GM18526 (cell line): ENCODE data around the gene FAM25A.
A peak's percentile ranks its signal among the peaks of the same experiment; 100 is the strongest.
"Not testable (repeated sequence)": the region's sequence is repeated elsewhere in the genome, so short reads cannot be mapped to it uniquely, and the experiment has no call there.

ENCODE experiments used
- POLR2A ChIP-seq: IDR thresholded peaks from 3 replicates; pipeline ENCODE4 v1.6.1; 2011; ENCODE audit not compliant: insufficient read length; ENCODE audit errors: extremely low read depth

FAM25A gene

DNA sequence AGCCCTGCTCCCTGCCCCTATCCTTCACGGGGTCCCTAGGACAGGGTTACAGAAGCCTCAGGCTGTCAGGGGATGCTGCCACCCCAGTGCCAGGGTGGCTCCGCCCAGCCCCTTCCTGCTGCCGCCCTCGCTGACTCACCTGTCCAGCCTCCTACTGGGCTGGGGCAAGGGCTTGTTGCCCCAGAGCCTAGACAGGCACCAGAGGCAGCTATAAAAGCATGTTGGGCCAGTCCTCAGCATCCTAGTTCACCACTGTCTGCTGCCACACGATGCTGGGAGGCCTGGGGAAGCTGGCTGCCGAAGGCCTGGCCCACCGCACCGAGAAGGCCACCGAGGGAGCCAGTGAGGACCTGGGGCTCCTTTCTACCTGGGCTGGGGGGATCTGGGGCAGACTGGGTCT is at the start of gene FAM25A:
Gene FAM25A, plus strand, starts transcription at position 239 of the 400 bp plus-strand sequence. Its CDS starts 31 bp downstream, at position 270.
- TF ChIP-seq POLR2A: not testable (repeated sequence)

DNA sequence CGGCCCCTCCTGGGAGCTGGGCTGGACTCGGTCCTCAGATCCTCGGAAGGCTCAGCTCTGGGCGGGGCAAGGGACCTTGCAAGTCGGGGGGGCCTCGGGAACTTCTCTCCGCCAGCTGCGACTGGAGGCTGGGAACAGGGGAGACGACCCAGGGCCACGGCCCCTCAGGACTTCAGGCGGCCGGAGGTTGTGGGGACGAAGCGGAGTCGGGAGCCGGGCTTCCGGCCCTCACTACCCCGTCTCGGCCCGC is 49.2 kb upstream of the FAM25A start:
- TF ChIP-seq POLR2A: peak; percentile 75

DNA sequence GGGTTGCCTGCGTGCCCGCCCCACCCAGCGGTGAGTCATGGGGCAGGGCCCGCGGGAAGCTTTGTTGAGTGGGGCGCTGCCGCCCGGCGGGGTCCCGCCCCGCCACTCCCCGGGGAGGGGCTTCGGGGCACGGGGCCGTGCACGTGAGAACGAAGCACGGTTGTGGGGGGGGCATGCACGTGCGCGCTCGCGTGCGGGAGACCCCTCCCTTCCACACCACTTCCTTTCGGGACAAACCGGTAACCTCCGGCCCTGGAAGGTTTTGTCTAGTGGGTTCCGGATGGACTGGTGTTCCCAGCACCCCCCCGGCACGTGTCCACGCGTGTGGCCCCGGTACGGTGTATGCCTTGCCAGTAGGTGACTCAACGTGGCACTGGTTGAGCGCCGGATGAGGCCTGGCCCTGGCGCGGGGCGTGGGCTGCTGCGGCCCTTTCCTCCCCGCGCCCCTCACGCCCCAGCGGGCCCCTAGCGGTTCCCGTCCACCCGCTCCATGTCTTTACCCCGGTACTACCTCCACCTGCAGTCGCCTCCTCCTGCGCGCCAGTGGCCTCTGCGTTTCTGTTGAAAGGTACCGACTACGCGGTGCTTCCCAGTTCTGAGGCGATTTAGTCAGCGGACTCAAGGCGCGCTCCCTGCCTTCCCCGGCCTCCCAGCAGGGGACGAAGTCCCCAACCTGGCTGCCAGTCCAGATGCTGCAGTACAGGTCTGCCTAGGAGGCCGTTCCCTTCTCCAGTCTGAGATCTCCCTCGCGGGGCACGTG is 48.7 kb upstream of the FAM25A start:
- no peak for TF ChIP-seq POLR2A

DNA sequence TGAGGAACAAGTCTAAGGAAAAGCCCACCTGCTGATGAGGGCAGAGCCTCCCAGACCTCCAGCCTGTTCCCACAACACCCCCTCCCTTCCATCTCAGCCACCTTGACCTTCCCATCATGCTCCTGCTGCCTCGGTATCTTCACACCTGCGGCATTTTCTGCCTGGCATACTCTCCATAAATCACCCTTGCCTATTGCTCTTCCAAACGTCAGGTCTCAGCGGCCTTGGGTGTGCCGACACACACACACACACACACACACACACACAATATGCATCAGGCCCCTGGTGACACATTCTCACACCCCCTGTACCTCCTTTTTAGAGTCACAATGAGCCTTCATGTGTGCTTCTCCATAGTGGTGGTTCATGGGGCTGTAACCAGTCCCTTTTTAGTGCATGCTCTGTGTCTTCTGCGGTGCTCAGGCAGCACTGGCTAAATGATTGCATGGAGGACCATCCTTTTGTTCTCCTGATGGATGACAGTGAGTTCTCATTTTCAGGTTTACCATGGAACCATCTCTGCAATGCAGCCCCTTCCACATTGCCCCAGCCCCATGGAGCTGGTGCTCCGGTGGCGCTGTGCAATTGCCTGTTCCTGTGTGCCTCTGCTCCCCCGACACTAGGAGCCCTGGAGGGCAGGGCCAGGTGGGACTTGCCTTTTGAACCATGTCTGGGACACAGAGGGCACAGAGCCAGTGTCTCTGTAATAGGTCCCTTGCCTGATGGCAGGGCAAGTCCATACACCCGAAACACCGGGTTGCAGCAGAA is 47.3 kb upstream of the FAM25A start:
- no peak for TF ChIP-seq POLR2A

DNA sequence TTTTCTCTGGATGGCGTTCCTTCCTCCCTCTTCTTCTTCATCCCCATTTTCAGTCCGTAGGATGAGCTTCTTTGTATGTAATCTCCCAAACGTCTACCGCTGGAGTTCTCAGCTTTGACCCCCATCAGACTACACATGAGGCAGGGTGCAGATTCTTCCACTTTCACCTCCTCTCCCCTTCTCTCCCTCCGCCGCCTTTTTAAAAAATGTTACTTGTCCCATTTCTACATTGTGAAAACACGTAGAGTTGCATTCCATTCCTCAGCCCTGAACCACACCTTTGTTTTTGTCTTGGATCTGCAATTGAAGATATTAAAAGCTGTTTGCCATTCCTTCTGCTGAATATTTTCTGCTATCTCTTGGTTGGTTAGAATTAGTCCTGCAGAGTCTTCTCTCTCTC is 45.6 kb upstream of the FAM25A start:
- no peak for TF ChIP-seq POLR2A

DNA sequence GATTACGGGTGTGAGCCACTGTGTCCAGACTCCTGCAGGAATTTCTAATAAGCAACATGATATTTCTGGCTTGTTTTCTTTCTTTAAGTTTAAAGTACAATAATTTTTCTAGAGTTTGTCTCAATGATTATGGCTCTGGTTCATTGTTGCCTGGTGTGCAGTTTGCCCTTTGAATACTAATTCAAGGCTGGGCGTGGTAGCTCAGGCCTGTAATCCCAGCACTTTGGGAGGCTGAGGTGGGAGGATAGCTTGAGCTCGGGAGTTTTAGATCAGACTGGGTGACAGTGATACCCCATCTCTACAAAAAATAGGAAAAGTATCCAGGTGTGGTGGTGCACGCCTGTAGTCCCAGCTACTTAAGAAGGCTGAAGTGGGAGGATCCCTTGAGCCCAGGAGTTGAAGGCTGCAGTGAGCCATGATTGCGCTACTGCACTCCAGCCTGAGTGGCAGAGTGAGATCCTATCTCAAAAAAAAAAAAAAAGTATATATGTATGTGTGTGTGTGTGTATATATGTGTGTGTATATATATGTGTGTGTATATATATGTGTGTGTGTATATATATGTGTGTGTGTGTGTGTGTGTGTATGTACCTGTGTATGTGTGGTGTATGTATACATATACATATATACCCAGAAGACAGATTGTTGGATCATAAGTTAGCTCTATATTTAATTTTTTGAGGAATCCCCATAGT is 43.6 kb upstream of the FAM25A start:
- TF ChIP-seq POLR2A: no peak

DNA sequence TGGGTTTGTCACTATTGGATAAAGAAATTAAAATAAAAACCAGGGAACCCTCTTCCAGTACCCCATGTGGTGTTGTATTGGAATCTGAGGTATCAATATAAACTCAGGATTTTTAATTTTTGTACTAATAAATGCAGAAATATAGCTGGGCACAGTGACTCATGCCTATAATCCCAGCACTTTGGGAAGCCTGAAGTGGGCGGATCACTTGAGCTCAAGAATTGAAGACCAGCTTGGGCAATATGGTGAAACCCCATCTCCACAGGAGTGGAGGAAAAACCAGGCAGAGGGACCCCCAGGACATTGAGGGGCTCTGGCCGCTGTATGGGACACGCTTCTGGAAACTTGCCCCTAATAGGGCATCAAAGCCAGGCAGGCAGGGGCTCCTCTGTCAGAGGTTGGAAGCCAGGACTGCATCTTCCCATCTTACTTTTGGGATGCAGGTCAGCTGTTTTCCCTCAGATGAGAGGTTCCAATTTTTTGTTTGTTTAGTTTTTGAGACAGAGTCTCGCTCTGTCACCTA is 40.7 kb upstream of the FAM25A start:
- no peak for TF ChIP-seq POLR2A

DNA sequence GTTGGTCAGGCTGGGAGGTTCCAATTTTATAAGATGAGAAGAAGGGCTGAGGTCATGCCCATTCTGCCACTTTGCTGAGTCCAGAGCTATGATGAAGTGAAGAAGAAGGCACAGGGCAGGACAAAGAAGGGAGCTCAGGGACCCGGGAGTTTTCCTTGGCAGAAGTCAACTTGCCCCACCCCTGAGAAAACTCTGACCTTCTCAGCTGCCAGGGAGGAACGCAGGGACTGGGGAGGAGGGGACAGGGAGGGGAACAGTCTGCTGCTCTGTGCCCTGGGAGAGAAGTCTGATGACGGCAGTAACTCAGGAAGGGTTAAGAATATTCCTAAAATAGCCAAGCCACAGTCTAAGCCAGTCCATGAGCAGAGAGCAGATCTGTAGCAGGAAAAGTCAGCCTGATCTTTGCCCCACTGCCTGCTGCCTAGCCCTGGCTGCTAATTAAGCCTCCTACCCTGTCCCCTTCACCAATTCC is 40.1 kb upstream of the FAM25A start:
- no peak for TF ChIP-seq POLR2A

DNA sequence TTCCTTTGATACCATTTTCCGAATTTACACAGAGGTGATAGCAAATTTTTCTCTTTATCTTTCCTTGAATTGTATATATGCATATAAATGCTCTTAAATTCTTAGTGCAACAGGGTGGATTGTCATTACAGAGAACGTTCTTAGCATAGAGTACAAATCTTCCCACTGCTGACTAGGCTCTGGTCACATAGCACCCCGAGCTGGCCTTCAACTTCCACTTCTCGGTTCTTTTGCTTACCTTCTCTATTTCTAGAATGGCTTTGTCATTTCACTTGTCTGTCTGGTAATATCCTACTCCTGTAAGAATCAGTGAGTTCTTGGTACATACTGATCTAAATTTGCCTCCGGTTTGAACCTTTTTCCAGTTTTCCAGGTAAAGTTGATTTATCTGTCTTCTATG is 38.4 kb upstream of the FAM25A start:
- TF ChIP-seq POLR2A: no peak

DNA sequence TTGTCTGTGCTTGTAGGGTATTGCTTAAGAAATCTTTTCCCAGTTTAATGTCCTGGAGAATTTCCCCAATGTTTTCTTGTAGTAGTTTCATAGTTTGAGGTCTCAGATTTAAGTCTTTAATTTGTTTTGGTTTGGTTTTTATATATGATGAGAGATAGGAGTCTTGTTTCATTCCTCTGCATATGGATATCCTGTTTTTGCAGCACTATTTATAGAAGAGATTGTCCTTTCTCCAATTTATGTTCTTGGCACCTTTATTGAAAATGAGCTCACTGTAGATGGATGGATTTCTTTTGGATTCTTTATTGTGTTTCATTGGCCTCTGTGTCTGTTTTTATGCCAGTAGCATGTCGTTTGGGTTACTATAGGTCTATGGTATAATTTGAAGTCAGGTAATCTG is 31.6 kb upstream of the FAM25A start:
- TF ChIP-seq POLR2A: no peak

DNA sequence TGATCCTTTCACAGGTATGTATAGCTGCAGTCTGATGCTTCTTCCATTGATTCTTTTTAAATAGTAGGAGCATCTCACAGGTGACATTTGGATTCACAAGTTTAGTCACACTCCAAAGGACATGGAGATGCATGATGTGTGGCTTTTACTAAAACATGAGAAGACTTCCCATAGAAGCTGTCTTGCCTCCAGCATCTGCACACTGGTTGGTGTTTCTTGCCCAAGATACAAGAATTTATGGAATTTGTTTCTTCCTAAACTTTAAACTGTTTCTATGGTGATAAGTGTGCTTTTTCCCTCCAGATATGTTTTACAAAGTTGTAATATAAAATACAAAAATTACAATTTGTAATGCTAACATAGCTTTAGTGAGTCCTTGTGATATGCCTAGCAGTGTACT is 27.6 kb upstream of the FAM25A start:
- TF ChIP-seq POLR2A: no peak

DNA sequence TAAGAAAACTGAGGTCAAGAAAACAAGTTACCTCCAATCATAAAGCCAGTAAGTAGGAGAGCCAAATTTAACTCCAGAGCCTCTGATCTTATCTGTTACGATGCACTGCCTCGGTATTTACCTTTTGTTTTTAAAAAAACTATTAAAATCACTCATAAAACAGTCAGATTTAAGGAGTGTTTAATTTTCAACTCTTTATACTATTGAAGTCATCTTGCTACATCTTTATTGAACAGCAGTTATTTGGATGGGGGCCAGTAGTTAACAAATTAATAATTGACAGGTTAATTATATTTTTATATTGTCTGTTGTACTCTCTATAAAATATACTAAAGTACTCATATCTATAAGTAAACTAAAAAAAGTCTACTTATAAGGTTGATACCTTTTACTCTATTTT is 27.2 kb upstream of the FAM25A start:
- TF ChIP-seq POLR2A: no peak

DNA sequence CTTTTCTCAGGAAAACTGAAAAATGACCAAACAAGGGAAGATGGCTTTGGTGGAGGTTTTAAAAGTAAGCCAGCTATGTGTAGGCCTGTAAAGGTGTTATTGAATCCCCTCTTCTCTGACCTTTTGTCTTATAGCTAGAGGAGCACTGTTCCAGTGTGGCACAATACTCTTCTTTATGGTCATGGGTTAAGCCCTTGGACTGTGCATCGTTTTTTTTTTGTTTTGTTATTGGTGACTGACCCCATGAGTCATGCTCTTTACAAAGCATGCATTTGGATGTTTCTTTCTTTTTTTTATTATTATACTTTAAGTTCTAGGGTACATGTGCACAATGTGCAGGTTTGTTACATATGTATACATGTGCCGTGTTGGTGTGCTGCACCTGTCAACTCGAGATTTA is 19.6 kb upstream of the FAM25A start:
- no peak for TF ChIP-seq POLR2A

DNA sequence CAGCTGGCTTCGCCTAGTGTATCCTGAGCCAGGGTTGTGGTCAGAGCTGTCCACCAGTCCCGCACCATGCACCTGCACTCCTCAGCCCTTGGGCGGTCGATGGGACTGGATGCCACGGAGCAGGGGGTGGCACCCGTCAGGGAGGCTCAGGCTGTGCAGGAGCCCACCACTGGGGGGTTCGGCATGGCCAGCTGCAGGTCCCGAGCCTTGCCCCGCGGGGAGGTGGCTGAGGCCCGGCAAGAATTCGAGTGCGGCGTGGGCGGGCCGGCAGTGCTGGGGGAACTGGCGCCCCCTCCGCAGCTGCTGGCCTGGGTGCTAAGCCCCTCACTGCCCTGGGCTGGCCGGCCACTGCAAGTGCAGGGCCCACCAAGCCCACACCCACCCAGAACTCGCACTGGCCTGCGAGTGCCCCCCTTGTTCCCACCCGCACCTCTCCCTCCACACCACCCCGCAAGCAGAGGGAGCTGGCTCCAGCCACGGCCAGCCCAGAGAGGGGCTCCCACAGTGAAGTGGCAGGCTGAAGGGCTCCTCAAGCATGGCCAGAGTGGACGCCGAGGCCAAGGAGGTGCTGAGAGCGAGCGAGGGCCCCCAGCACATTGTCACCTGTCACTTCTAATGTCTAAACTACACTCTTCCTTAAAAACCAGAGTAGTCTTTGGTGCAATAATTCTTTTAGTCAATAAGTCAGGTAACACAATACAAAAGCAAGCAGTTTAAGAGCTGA is 11.0 kb downstream of the FAM25A start:
- no peak for TF ChIP-seq POLR2A

DNA sequence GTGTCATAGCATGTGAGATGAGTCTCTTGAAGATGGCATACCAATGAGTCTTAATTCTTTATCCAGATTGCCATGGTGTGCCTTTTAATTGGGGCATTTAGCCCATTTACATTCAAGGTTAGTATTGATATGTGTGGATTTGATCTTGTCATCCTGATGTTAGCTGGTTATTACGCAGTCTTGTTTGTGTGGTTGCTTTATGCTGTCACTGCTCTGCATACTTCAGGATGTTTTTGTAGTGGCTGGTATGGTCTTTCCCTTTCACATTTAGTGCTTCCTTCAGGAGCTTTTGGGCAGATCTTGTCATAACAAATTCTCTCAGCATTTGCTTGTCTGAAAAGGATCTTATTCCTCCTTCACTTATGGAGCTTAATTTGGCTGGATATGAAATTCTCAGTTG is 16.5 kb downstream of the FAM25A start:
- TF ChIP-seq POLR2A: no peak
